Measurements from ENCODE around the gene ZBTB16. TPM values are rescaled to one million over a fixed set of nuclear protein-coding genes. Genes with fewer than 3 reads are reported as not detected.

Gene ZBTB16
- total and polyA plus RNA-seq, 2 of the 4 experiments (the other 2 are of a cell fraction) = not detected

DNA sequence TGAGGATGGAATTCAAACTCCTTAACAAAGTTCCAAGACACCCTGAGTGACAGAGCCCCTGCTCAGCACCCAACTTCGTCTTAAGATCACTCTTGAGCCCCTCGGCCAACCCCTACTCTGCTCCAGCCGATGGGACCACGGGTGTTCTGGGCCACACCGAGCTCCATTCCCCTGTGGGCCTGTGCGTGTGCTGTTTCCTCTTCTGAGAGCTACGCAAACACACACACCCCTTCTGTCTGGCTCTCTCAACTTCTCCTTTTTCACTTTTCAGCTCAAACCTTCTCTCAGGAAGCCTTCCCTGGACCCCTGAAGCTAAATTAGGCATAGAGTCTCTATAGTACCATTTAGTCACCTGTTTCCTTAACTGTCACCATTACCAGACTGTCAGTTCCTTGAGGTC is 199.2 kb downstream of the ZBTB16 start:
- TF ChIP-seq RCOR1 (IDR thresholded peaks at IDR 0.05; ENCODE audit: insufficient replicate concordance, low read length) (no peak), CTCF (conservative IDR thresholded peaks at IDR 0.05; ENCODE audit: low read depth, low read length) (no peak), MAFK (IDR thresholded peaks at IDR 0.05; ENCODE audit: low read depth, low read length) (no peak), CHD1 (IDR thresholded peaks at IDR 0.05; ENCODE audit: low read depth, low read length) (no peak), USF2 (IDR thresholded peaks at IDR 0.05; ENCODE audit: low read depth, low read length) (no peak), SMC3 (IDR thresholded peaks at IDR 0.05; ENCODE audit: low read depth, low read length) (no peak), RAD21 (IDR thresholded peaks at IDR 0.05; ENCODE audit: low read length) (no peak), RFX5 (IDR thresholded peaks at IDR 0.05; ENCODE audit: low read depth, low read length) (no peak), NFE2L2 (IDR thresholded peaks at IDR 0.05; ENCODE audit: low read depth, low read length) (no peak), BHLHE40 (IDR thresholded peaks at IDR 0.05; ENCODE audit: low read depth, low read length) (no peak), FOS (IDR thresholded peaks at IDR 0.05; ENCODE audit: low read depth, low read length) (no peak), MAZ (IDR thresholded peaks at IDR 0.05; ENCODE audit: borderline replicate concordance, low read depth, low read length) (no peak)
- TF ChIP-seq, protein P1, sequence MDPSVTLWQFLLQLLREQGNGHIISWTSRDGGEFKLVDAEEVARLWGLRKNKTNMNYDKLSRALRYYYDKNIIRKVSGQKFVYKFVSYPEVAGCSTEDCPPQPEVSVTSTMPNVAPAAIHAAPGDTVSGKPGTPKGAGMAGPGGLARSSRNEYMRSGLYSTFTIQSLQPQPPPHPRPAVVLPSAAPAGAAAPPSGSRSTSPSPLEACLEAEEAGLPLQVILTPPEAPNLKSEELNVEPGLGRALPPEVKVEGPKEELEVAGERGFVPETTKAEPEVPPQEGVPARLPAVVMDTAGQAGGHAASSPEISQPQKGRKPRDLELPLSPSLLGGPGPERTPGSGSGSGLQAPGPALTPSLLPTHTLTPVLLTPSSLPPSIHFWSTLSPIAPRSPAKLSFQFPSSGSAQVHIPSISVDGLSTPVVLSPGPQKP (IDR thresholded peaks at IDR 0.05; ENCODE audit: borderline replicate concordance, low read depth, low read length) = no peak
- no peak overlapping the region for H3K27ac ChIP-seq (ENCODE audit: insufficient read depth, low read length)
- H3K36me3 ChIP-seq (ENCODE audit: control insufficient read depth, insufficient read depth, low read length) = no peaks in the 10 kb centered on the region
- CTCF ChIA-PET = interaction anchor here (0.6 kb wide), 1 partner anchor 536 kb away, joined by 4 read pairs; no protein-coding TSS in a partner anchor
- no peak overlapping the region for H3K4ac ChIP-seq (ENCODE audit: low read depth, low read length)
- no peaks in the 10 kb centered on the region for H4K20me1 ChIP-seq (ENCODE audit: insufficient read depth, low read length)
- peaks cover 36% of the 10 kb centered on the region; the same call in 1 of the 2 replicates for H3K27me3 ChIP-seq (ENCODE audit: control insufficient read depth, insufficient read depth, low read length)
- H3K4me2 ChIP-seq (ENCODE audit: low read depth, low read length) = no peak overlapping the region
- POLR2A ChIA-PET (ENCODE audit: unreplicated experiment) = no interaction called here
- H3K79me1 ChIP-seq (ENCODE audit: low read depth in 1 of 2, low read length in 2 of 2) = no peaks in the 10 kb centered on the region
- DNase-seq (no peak), ATAC-seq (ENCODE audit: low read depth) (no peak)
- dilution Hi-C loops (cut with HindIII; ENCODE audit: low sequenced_read_pairs, unreplicated experiment) (no loop called here), intact Hi-C loops (cut with micrococcal nuclease) (no loop called here), in situ Hi-C loops (cut with MboI; ENCODE audit: low sequenced_read_pairs) (no loop called here)
- H4K8ac ChIP-seq (ENCODE audit: low read depth in 2 of 2, low read length in 2 of 2) = no peak overlapping the region
- no peak overlapping the region for H3K18ac ChIP-seq (ENCODE audit: low read depth, low read length)
- H2BK15ac ChIP-seq (ENCODE audit: low read depth, low read length) = no peak overlapping the region
- H2AK5ac ChIP-seq (ENCODE audit: low read depth, low read length) = no peak overlapping the region
- no peak overlapping the region for H3K56ac ChIP-seq (ENCODE audit: extremely low read depth, insufficient read depth, low read length)
- H3K4me3 ChIP-seq (ENCODE audit: insufficient read depth, low read depth, low read length) = no peak overlapping the region
- no peak overlapping the region for H3K9ac ChIP-seq (ENCODE audit: low read depth, low read length)
- no peak overlapping the region for H2AK9ac ChIP-seq (replicated peaks; ENCODE audit: low read depth, low read length, poor library complexity)
- H3K14ac ChIP-seq (replicated peaks; ENCODE audit: low read depth, low read length) = no peak overlapping the region
- H3K9me3 ChIP-seq (ENCODE audit: control insufficient read depth, insufficient read depth, low read length) = no peaks in the 10 kb centered on the region
- 76% methylated on average over 7 of the region's 7 CpGs; no CpG with 5 or more reads in 1 of the 2 experiments for WGBS, 2 experiments (ENCODE audit: extremely low coverage in 2 of 2, insufficient read length in 1 of 2)
- no peak overlapping the region for H3K23ac ChIP-seq (ENCODE audit: low read depth, low read length)
- H2BK20ac ChIP-seq (ENCODE audit: low read depth, low read length) = no peak overlapping the region
- BruUV-seq (replicated peaks) = no TSS peak
- H4K5ac ChIP-seq (ENCODE audit: low read depth, low read length) = no peak overlapping the region
- H2BK5ac ChIP-seq (ENCODE audit: low read depth, low read length, poor library complexity, severe bottlenecking) = no peak overlapping the region
- H3K9me1 ChIP-seq (ENCODE audit: insufficient read depth, low read length) = no peaks in the 10 kb centered on the region
- H3K4me1 ChIP-seq (ENCODE audit: control insufficient read depth, insufficient read depth, low read length) = no peaks in the 10 kb centered on the region
- no peak overlapping the region for H2BK120ac ChIP-seq (ENCODE audit: low read depth, low read length)
- H2AFZ ChIP-seq (replicated peaks; ENCODE audit: low read length, poor library complexity) = no peak overlapping the region
- H4K91ac ChIP-seq (ENCODE audit: insufficient read depth, low read depth, low read length) = no peak overlapping the region

Data from IMR-90 (cell line).